Fibroblast of mammary gland (primary cell): ENCODE measurements around the gene JAKMIP2.

Experiments used
- DNase-seq: peaks from one replicate; pipeline ENCODE4 v3.0.0-alpha.2; 2010; ENCODE audit warnings: low read depth
- H3K4me3 ChIP-seq: 2 replicates; pipeline ENCODE4 v1.5.1; 2011; ENCODE audit warnings: low read depth, mild to moderate bottlenecking, low read length, moderate library complexity; ENCODE audit not compliant: control insufficient read depth
- CTCF ChIP-seq: conservative IDR thresholded peaks from 2 replicates; pipeline ENCODE4 v1.5.1; 2011; ENCODE audit warnings: low read depth, low read length, inconsistent platforms; ENCODE audit not compliant: control insufficient read depth, insufficient read depth

Gene JAKMIP2

GRCh38 chr5:147756566-147756965, 26.0 kb downstream of the JAKMIP2 start:
- no peak for TF ChIP-seq CTCF
- H3K4me3 ChIP-seq: no peak overlapping the region
- no peak for DNase-seq

GRCh38 chr5:147754372-147755122, 28.0 kb downstream of the JAKMIP2 start:
- no peak for DNase-seq

GRCh38 chr5:147753765-147754164, 28.8 kb downstream of the JAKMIP2 start:
- TF ChIP-seq CTCF: no peak
- DNase-seq: peak; percentile 20
- no peak overlapping the region for H3K4me3 ChIP-seq

More at GRCh38 chr5:147754372-147755122, 28.0 kb downstream of the JAKMIP2 start:
- no peak overlapping the region for H3K4me3 ChIP-seq
- TF ChIP-seq CTCF: no peak

GRCh38 chr5:147752666-147753290, 29.8 kb downstream of the JAKMIP2 start:
- no peak for TF ChIP-seq CTCF
- H3K4me3 ChIP-seq: no peak overlapping the region
- DNase-seq: no peak

- DNase-seq: no peak
- no peak overlapping the region for H3K4me3 ChIP-seq
- TF ChIP-seq CTCF: no peak
Observed at GRCh38 chr5:147752033-147752432, 30.5 kb downstream of the JAKMIP2 start.

GRCh38 chr5:147751156-147751830, 31.2 kb downstream of the JAKMIP2 start:
- H3K4me3 ChIP-seq: no peak overlapping the region
- no peak for DNase-seq
- no peak for TF ChIP-seq CTCF
